MM.1S (cell line): ENCODE measurements around the gene SLC1A1.
"Not testable (repeated sequence)": the region's sequence is repeated elsewhere in the genome, so short reads cannot be mapped to it uniquely, and the experiment has no call there.

Experiments used
- DNase-seq: peaks from one replicate; pipeline ENCODE4 v3.0.0-alpha.2; 2015
- H2AFZ ChIP-seq: fragments of 300-600 bp; sonication (generic); 2 replicates; pipeline ENCODE4 v1.6.0; 2016; ENCODE audit warnings: antibody characterized with exemption, low read length
- H3F3A ChIP-seq: fragments of 300-600 bp; sonication (generic); 2 replicates; pipeline ENCODE4 v1.6.1; 2016; ENCODE audit warnings: mild to moderate bottlenecking, antibody characterized with exemption, low read length, moderate library complexity, mixed read lengths; ENCODE audit not compliant: insufficient read depth
- H3K27ac ChIP-seq: fragments of 300-600 bp; sonication (generic); 2 replicates; pipeline ENCODE4 v1.5.1; 2016; ENCODE audit warnings: mild to moderate bottlenecking, low read length
- H3K27me3 ChIP-seq: fragments of 300-600 bp; sonication (generic); replicated peaks from 2 replicates; pipeline ENCODE4 v1.6.0; 2016; ENCODE audit warnings: low read length; ENCODE audit not compliant: insufficient read depth
- H3K36me3 ChIP-seq: fragments of 300-600 bp; sonication (generic); replicated peaks from 2 replicates; pipeline ENCODE4 v1.6.1; 2016; ENCODE audit warnings: mild to moderate bottlenecking, low read length, mixed read lengths; ENCODE audit not compliant: insufficient read depth
- H3K4me1 ChIP-seq: fragments of 300-600 bp; sonication (generic); 2 replicates; pipeline ENCODE4 v1.6.1; 2016; ENCODE audit warnings: low read length, mixed read lengths
- H3K4me2 ChIP-seq: fragments of 300-600 bp; sonication (generic); 2 replicates; pipeline ENCODE4 v1.6.0; 2016; ENCODE audit warnings: low read depth, low read length
- H3K4me3 ChIP-seq: fragments of 300-600 bp; sonication (generic); 2 replicates; pipeline ENCODE4 v1.5.1; 2016; ENCODE audit warnings: low read length, mixed read lengths
- H3K79me2 ChIP-seq: fragments of 300-600 bp; sonication (generic); 2 replicates; pipeline ENCODE4 v1.6.1; 2016; ENCODE audit warnings: mixed run types, low read length, mixed read lengths
- H3K9ac ChIP-seq: fragments of 300-600 bp; sonication (generic); 2 replicates; pipeline ENCODE4 v1.6.1; 2016; ENCODE audit warnings: low read length, mixed read lengths
- H3K9me2 ChIP-seq: fragments of 300-600 bp; sonication (generic); replicated peaks from 2 replicates; pipeline ENCODE4 v1.6.1; 2016; ENCODE audit warnings: mild to moderate bottlenecking, low read length, mixed read lengths; ENCODE audit not compliant: insufficient read depth
- H3K9me3 ChIP-seq: fragments of 300-600 bp; sonication (generic); replicated peaks from 2 replicates; pipeline ENCODE4 v1.6.1; 2016; ENCODE audit warnings: mild to moderate bottlenecking, low read length, mixed read lengths; ENCODE audit not compliant: insufficient read depth
- H4K20me1 ChIP-seq: fragments of 300-600 bp; sonication (generic); 2 replicates; pipeline ENCODE4 v1.6.1; 2016; ENCODE audit warnings: mild to moderate bottlenecking, low read length, moderate library complexity, mixed read lengths; ENCODE audit not compliant: insufficient read depth
- CTCF ChIP-seq: fragments of 300-600 bp; sonication (generic); IDR thresholded peaks from 2 replicates; pipeline ENCODE4 v1.5.1; 2016; ENCODE audit warnings: antibody characterized with exemption, low read length, mixed read lengths
- EZH2 ChIP-seq: fragments of 300-600 bp; sonication (generic); optimal IDR thresholded peaks from 2 replicates; pipeline ENCODE3; 2017; ENCODE audit warnings: low read depth, mild to moderate bottlenecking, antibody characterized with exemption, low read length, mixed read lengths
- EZH2phosphoT487 ChIP-seq: fragments of 300-600 bp; sonication (generic); IDR thresholded peaks from 2 replicates; pipeline ENCODE4 v1.6.1; 2018; ENCODE audit warnings: antibody characterized with exemption, low read length

Gene SLC1A1

GRCh38 chr9:4540425-4540824 is 50.2 kb downstream of the SLC1A1 start:
- Histone ChIP-seq H3K4me2 (no peak overlapping the region), H3K9me2 (no peaks in the 10 kb centered on the region), H3K27me3 (no peaks in the 10 kb centered on the region), H3K4me1 (no peaks in the 10 kb centered on the region), H3K9ac (no peak overlapping the region), H3K27ac (no peak overlapping the region), H3K36me3 (no peaks in the 10 kb centered on the region), H3F3A (no peaks in the 10 kb centered on the region), H4K20me1 (no peaks in the 10 kb centered on the region), H2AFZ (no peak overlapping the region), H3K79me2 (no peaks in the 10 kb centered on the region), H3K4me3 (no peak overlapping the region), H3K9me3 (no peaks in the 10 kb centered on the region)
- no peak for DNase-seq
- TF ChIP-seq EZH2phosphoT487: no peak
- no peak for TF ChIP-seq CTCF
- TF ChIP-seq EZH2: no peak

GRCh38 chr9:4541281-4541680 is 51.0 kb downstream of the SLC1A1 start:
- Histone ChIP-seq H3K27me3 (no peaks in the 10 kb centered on the region), H3K36me3 (no peaks in the 10 kb centered on the region), H3K79me2 (no peaks in the 10 kb centered on the region), H3K4me2 (no peak overlapping the region), H3K9ac (no peak overlapping the region), H3K9me2 (no peaks in the 10 kb centered on the region), H3K9me3 (no peaks in the 10 kb centered on the region), H4K20me1 (no peaks in the 10 kb centered on the region), H3K4me3 (no peak overlapping the region), H3F3A (no peaks in the 10 kb centered on the region), H3K4me1 (no peaks in the 10 kb centered on the region), H3K27ac (no peak overlapping the region), H2AFZ (no peak overlapping the region)
- no peak for TF ChIP-seq CTCF
- no peak for DNase-seq

- Histone ChIP-seq H3K9ac (no peak overlapping the region), H3K36me3 (no peaks in the 10 kb centered on the region), H3K27ac (no peak overlapping the region)
These were observed 51.6 kb downstream of the SLC1A1 start for GRCh38 chr9:4541856-4542255.

GRCh38 chr9:4544714-4545113 is 54.4 kb downstream of the SLC1A1 start:
- not testable (repeated sequence) for H3K79me2 ChIP-seq, H3K27me3 ChIP-seq, H3K9me2 ChIP-seq, H3K27ac ChIP-seq, H3K9me3 ChIP-seq, H3K4me2 ChIP-seq, H3K4me3 ChIP-seq, H4K20me1 ChIP-seq, H2AFZ ChIP-seq, H3K4me1 ChIP-seq, H3F3A ChIP-seq, H3K9ac ChIP-seq, H3K36me3 ChIP-seq, DNase-seq

More at GRCh38 chr9:4541856-4542255, 51.6 kb downstream of the SLC1A1 start:
- H2AFZ ChIP-seq: no peak overlapping the region
- no peaks in the 10 kb centered on the region for H3K9me3 ChIP-seq
- no peak overlapping the region for H3K4me3 ChIP-seq
- H3K79me2 ChIP-seq: no peaks in the 10 kb centered on the region
- no peak for TF ChIP-seq CTCF
- TF ChIP-seq EZH2: no peak
- TF ChIP-seq EZH2phosphoT487: no peak
- no peaks in the 10 kb centered on the region for H3K27me3 ChIP-seq
- H4K20me1 ChIP-seq: no peaks in the 10 kb centered on the region
- no peak overlapping the region for H3K4me2 ChIP-seq
- H3K9me2 ChIP-seq: no peaks in the 10 kb centered on the region
- DNase-seq: no peak
- H3F3A ChIP-seq: no peaks in the 10 kb centered on the region
- no peaks in the 10 kb centered on the region for H3K4me1 ChIP-seq
